MCF 10A (cell line): Measurements from ENCODE around the gene MLXIPL. TPM values are rescaled to one million over a fixed set of nuclear protein-coding genes. Genes with fewer than 3 reads are reported as not detected.

Source experiments
- BruUV-seq: library from RNA; stranded (reverse); fragments of 400-500 nt; replicated peaks from 2 replicates; lab custom pipeline; 2021; lab: Mats Ljungman, UMichigan
- CTCF ChIA-PET: fragments of 300-600 bp; sonication (Branson Sonifier 250); formaldehyde crosslinking; extraction: SDS; loops from one replicate; lab custom pipeline; 2021; ENCODE audit warnings: antibody characterized with exemption, inconsistent platforms; lab: Yijun Ruan, JAX
- POLR2A ChIA-PET: fragments of 300-600, 350-650 bp; sonication (Branson Sonifier 250); formaldehyde crosslinking; extraction: SDS; loops from one replicate; lab custom pipeline; 2020; ENCODE audit warnings: antibody characterized with exemption, inconsistent platforms; lab: Yijun Ruan, JAX
- DNase-seq: peaks from one replicate; pipeline ENCODE4 v3.0.0-alpha.2; 2018; ENCODE audit not compliant: unreplicated experiment
- H3K27ac Mint-ChIP-seq: one replicate; pipeline ENCODE4 v1.8.0; 2022; ENCODE audit warnings: mild to moderate bottlenecking, low read depth, mixed read lengths; ENCODE audit not compliant: unreplicated experiment
- H3K27me3 Mint-ChIP-seq: one replicate; pipeline ENCODE4 v1.8.0; 2022; ENCODE audit warnings: mixed read lengths; ENCODE audit not compliant: insufficient read depth, unreplicated experiment
- H3K36me3 Mint-ChIP-seq: one replicate; pipeline ENCODE4 v1.8.0; 2022; ENCODE audit warnings: mild to moderate bottlenecking, moderate library complexity, mixed read lengths; ENCODE audit not compliant: insufficient read depth, unreplicated experiment
- H3K4me1 Mint-ChIP-seq: one replicate; pipeline ENCODE4 v1.8.0; 2022; ENCODE audit warnings: mixed read lengths; ENCODE audit not compliant: insufficient read depth, unreplicated experiment
- H3K4me3 Mint-ChIP-seq: one replicate; pipeline ENCODE4 v1.8.0; 2022; ENCODE audit warnings: mild to moderate bottlenecking, moderate library complexity, mixed read lengths; ENCODE audit not compliant: unreplicated experiment
- H3K9me3 Mint-ChIP-seq: one replicate; pipeline ENCODE4 v1.8.0; 2022; ENCODE audit warnings: mixed read lengths; ENCODE audit not compliant: unreplicated experiment
- CTCF ChIP-seq: fragments of 200-600 bp; IDR thresholded peaks from one replicate; pipeline ENCODE4 v1.8.0; 2022; ENCODE audit warnings: antibody characterized with exemption, mild to moderate bottlenecking; ENCODE audit not compliant: unreplicated experiment
- intact Hi-C: fragments of 100-400 bp; cut with micrococcal nuclease; formaldehyde crosslinking; loops from 2 replicates; pipeline ENCODE4 v1.14.1; 2022
- total RNA-seq: library from RNA; stranded (reverse); gene quantifications from 2 replicates; pipeline ENCODE4 v1.2.3, GENCODE V29; 2022

The MLXIPL gene
- total RNA-seq, 1 experiment from 2014 or later: not detected

DNA sequence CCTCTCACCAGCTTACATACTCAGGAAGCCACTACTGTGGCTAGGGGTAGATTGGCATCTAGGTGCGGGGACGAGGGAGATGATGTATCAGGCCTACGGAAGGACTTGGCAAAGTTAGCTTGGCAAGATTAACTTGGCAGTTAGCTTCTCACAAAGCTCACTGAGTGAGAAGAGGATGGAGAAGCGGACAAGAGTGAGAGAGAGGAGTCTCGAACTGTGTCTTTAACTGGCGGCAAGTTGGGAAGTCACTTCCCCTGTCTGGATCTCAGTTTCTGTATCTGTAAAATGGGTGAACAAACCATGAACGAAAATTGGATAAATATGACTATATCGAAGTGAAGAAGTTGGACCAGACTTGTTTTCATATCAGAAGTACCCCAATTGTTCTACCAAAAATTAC is 9.5 kb upstream of the MLXIPL start:
- intact Hi-C loops: no loop called here
- Mint-ChIP-seq H3K4me1 (peaks cover 13% of the 10 kb centered on the region), H3K27me3 (peaks cover 5% of the 10 kb centered on the region), H3K27ac (no peak overlapping the region), H3K4me3 (no peak overlapping the region), H3K9me3 (peaks cover 7% of the 10 kb centered on the region), H3K36me3 (no peaks in the 10 kb centered on the region)
- TF ChIP-seq CTCF: no peak
- CTCF ChIA-PET: no interaction called here
- BruUV-seq: no TSS peak
- POLR2A ChIA-PET: no interaction called here
- no peak for DNase-seq

- H3K4me1 Mint-ChIP-seq: peaks cover 13% of the 10 kb centered on the region
Measured at GRCh38 chr7:73633323-73633722, 9.0 kb upstream of the MLXIPL start.

GRCh38 chr7:73631558-73631957 is 7.2 kb upstream of the MLXIPL start:
- ChIA-PET POLR2A (no interaction called here), CTCF (interaction anchor here (0.6 to 1.3 kb wide), 4 partner anchors 26 to 94 kb away, joined by 3 to 5 read pairs (median 3); no protein-coding TSS in a partner anchor)
- Mint-ChIP-seq H3K27ac (no peak overlapping the region), H3K9me3 (peaks cover 7% of the 10 kb centered on the region), H3K4me1 (peaks cover 13% of the 10 kb centered on the region), H3K4me3 (no peak overlapping the region), H3K36me3 (peaks cover 9% of the 10 kb centered on the region), H3K27me3 (peaks cover 8% of the 10 kb centered on the region)
- intact Hi-C loops: no loop called here
- no TSS peak for BruUV-seq
- TF ChIP-seq CTCF: no peak
- no peak for DNase-seq

More at GRCh38 chr7:73633323-73633722, 9.0 kb upstream of the MLXIPL start:
- CTCF ChIA-PET: interaction anchor here (0.9 kb wide), 1 partner anchor 13 kb away, joined by 3 read pairs; no protein-coding TSS in a partner anchor
- Mint-ChIP-seq H3K27ac (no peak overlapping the region), H3K4me3 (no peak overlapping the region), H3K9me3 (peaks cover 7% of the 10 kb centered on the region), H3K27me3 (peaks cover 8% of the 10 kb centered on the region), H3K36me3 (no peaks in the 10 kb centered on the region)
- BruUV-seq: no TSS peak
- intact Hi-C loops: no loop called here
- TF ChIP-seq CTCF: no peak
- no peak for DNase-seq
- POLR2A ChIA-PET: no interaction called here

DNA sequence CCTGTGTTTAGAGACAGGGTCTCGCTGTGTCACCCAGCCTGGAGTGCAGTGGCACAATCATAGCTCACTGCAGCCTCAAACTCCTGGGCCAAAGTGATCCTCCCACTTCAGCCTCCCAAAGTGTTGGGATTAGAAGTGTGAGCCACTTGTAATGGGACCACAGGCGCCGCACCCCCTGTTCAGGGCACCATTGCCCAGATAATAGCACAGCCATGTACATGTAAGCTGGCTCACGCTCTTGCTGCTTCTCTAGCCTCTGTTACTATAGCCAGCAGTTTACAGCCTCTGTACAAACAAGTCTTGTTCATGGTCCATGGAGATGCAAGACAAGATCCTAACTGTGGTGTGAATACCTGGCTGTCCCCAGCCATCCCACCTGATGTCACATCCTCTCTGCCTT is 4.2 kb upstream of the MLXIPL start:
- H3K9me3 Mint-ChIP-seq: no peaks in the 10 kb centered on the region
- peaks cover 9% of the 10 kb centered on the region for H3K36me3 Mint-ChIP-seq
- DNase-seq: no peak
- CTCF ChIA-PET: interaction anchor here (0.7 to 2.6 kb wide), 11 partner anchors 16 to 229 kb away, joined by 3 to 12 read pairs (median 4); no protein-coding TSS in a partner anchor
- POLR2A ChIA-PET: interaction anchor here (0.9 to 1.0 kb wide), 2 partner anchors 11 to 53 kb away, joined by 3 to 7 read pairs; no protein-coding TSS in a partner anchor
- intact Hi-C loops: loop anchor here (5.0 kb wide), 1 partner anchor 39 kb away; the partner anchor contains the start of gene VPS37D
- no peaks in the 10 kb centered on the region for H3K4me1 Mint-ChIP-seq
- BruUV-seq: no TSS peak
- TF ChIP-seq CTCF: no peak
- H3K27ac Mint-ChIP-seq: no peak overlapping the region
- peaks cover 8% of the 10 kb centered on the region for H3K27me3 Mint-ChIP-seq
- H3K4me3 Mint-ChIP-seq: no peak overlapping the region
